ENCODE measurements around the gene SSR4.

DNA sequence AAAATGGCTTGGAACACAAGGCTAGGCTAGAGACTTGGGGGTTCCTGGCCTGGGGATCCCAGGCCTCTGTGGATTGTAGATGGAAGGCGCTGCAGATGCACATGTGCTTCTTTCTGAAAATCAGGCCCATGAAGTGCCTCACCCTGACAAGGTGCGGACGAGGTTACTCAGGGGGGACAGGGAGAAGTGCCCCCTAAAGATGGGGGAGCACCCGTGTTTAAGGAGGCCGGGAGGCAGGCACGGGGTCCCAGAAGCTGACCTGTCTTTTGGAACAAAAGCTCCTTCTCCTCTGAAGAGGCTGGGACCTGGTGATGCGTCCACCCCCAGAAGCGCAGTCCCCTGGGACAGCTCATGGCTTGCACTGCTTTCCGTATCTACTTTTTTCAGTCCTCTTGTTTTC is 33.4 kb downstream of the SSR4 start:
- TF ChIP-seq, protein P1, sequence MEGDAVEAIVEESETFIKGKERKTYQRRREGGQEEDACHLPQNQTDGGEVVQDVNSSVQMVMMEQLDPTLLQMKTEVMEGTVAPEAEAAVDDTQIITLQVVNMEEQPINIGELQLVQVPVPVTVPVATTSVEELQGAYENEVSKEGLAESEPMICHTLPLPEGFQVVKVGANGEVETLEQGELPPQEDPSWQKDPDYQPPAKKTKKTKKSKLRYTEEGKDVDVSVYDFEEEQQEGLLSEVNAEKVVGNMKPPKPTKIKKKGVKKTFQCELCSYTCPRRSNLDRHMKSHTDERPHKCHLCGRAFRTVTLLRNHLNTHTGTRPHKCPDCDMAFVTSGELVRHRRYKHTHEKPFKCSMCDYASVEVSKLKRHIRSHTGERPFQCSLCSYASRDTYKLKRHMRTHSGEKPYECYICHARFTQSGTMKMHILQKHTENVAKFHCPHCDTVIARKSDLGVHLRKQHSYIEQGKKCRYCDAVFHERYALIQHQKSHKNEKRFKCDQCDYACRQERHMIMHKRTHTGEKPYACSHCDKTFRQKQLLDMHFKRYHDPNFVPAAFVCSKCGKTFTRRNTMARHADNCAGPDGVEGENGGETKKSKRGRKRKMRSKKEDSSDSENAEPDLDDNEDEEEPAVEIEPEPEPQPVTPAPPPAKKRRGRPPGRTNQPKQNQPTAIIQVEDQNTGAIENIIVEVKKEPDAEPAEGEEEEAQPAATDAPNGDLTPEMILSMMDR (IDR thresholded peaks at IDR 0.05), result no peak
- no peak for TF ChIP-seq EZH2 (IDR thresholded peaks at IDR 0.05; ENCODE audit: borderline replicate concordance, insufficient read depth, low read depth, low read length, poor library complexity, severe bottlenecking)

All from B cell (primary cell).